Measurements from ENCODE around the gene AMPH. TPM values are rescaled to one million over a fixed set of nuclear protein-coding genes. Genes with fewer than 3 reads are reported as not detected.

AMPH gene
- total RNA-seq, 1 experiment from 2014 or later, result not detected

DNA sequence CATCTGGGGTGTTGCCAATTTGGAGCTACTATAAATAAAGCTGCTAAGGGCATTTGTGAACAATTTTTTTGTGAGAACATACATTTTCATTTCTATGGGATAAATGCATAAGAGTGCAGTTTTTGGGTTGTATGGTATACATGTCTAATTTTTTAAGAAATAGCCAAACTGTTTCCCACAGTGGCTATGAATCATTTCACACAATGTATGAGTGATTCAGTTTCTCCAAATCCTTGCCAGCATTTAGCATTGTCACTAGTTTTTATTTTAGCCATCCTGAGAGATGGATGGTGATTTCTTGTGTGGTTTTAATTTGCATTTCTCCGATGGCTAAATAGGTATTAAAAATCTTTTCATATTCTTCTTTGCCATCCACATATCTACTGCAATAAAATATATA, 105.3 kb downstream of the AMPH start:
- CTCF ChIA-PET, result no interaction called here

DNA sequence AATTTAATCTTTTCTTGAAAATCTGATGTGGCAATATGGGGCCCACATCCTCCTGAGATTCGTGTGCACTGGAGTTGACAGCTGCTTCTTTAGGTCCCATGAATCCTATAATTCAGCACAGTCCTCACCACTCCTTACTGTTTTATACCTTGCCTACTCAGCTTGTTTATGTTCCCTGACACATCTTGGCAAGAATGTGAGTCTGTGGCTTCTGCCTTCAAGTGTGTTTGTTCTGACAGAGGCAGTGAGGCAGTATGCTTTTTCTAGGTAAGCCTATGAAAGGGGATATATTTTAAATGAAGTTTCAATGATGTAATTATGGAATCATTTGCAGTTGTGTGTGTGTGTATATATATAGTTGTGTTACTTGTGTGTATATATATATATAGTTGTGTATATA, 106.4 kb downstream of the AMPH start:
- no TSS peak for BruUV-seq (replicated peaks)
- peaks cover 27% of the 10 kb centered on the region for H3K27me3 ChIP-seq (ENCODE audit: insufficient read depth, low read length)
- H3K9ac ChIP-seq (ENCODE audit: low read length), result no peak overlapping the region
- intact Hi-C loops (cut with micrococcal nuclease), result no loop called here
- H3K9me3 ChIP-seq (ENCODE audit: control insufficient read depth in 1 of 2, insufficient read depth in 1 of 2, low read depth in 1 of 2, low read length in 2 of 2), result no peaks in the 10 kb centered on the region
- no peak for ATAC-seq
- RAD21 ChIA-PET (ENCODE audit: low non-redundant PET in 1 of 2, low total read pairs in 2 of 2, uncharacterized antibody in 2 of 2, unreplicated experiment in 2 of 2), result no interaction called here
- H2AFZ ChIP-seq (ENCODE audit: low read depth, low read length, poor library complexity, severe bottlenecking), result no peak overlapping the region
- POLR2A ChIA-PET, result no interaction called here
- H3K9me2 ChIP-seq (ENCODE audit: insufficient read depth), result no peaks in the 10 kb centered on the region
- CTCF ChIA-PET, result no interaction called here
- no peaks in the 10 kb centered on the region for H3K79me2 ChIP-seq (ENCODE audit: insufficient read depth, low read length)
- no peak overlapping the region for H3K27ac ChIP-seq (ENCODE audit: low read depth, low read length)
- no peak for DNase-seq (ENCODE audit: low read depth, low spot score)
- H3K4me1 ChIP-seq (ENCODE audit: control insufficient read depth in 1 of 2, insufficient read depth in 2 of 2, low read length in 2 of 2), result no peaks in the 10 kb centered on the region
- H3K36me3 ChIP-seq (ENCODE audit: control insufficient read depth in 1 of 2, insufficient read depth in 2 of 2, low read length in 2 of 2), result no peaks in the 10 kb centered on the region
- no peak overlapping the region for H3K4me2 ChIP-seq (ENCODE audit: low read length)
- H4K20me1 ChIP-seq (ENCODE audit: insufficient read depth), result no peaks in the 10 kb centered on the region
- no peak overlapping the region for H3K4me3 ChIP-seq (replicated peaks in 1 of 2; ENCODE audit: low read depth in 1 of 2, low read length in 2 of 2)
- TF ChIP-seq TCF7L2 (IDR thresholded peaks at IDR 0.05; ENCODE audit: borderline replicate concordance, extremely low read depth, insufficient read depth, insufficient read length) (no peak), JUND (IDR thresholded peaks at IDR 0.05) (no peak), EGR1 (IDR thresholded peaks at IDR 0.05; ENCODE audit: low read depth) (no peak), POLR2A (IDR thresholded peaks at IDR 0.05; ENCODE audit: borderline replicate concordance, extremely low read depth, insufficient read depth, insufficient read length) (no peak), YY1 (IDR thresholded peaks at IDR 0.05; ENCODE audit: extremely low read depth, insufficient replicate concordance, low read depth, low read length) (no peak), CEBPB (IDR thresholded peaks at IDR 0.05; ENCODE audit: low read depth) (no peak), CBX3 (IDR thresholded peaks at IDR 0.05; ENCODE audit: low read depth) (no peak), ZNF274 (IDR thresholded peaks at IDR 0.05; ENCODE audit: low read depth, low read length) (no peak)
- TF ChIP-seq, protein P1, sequence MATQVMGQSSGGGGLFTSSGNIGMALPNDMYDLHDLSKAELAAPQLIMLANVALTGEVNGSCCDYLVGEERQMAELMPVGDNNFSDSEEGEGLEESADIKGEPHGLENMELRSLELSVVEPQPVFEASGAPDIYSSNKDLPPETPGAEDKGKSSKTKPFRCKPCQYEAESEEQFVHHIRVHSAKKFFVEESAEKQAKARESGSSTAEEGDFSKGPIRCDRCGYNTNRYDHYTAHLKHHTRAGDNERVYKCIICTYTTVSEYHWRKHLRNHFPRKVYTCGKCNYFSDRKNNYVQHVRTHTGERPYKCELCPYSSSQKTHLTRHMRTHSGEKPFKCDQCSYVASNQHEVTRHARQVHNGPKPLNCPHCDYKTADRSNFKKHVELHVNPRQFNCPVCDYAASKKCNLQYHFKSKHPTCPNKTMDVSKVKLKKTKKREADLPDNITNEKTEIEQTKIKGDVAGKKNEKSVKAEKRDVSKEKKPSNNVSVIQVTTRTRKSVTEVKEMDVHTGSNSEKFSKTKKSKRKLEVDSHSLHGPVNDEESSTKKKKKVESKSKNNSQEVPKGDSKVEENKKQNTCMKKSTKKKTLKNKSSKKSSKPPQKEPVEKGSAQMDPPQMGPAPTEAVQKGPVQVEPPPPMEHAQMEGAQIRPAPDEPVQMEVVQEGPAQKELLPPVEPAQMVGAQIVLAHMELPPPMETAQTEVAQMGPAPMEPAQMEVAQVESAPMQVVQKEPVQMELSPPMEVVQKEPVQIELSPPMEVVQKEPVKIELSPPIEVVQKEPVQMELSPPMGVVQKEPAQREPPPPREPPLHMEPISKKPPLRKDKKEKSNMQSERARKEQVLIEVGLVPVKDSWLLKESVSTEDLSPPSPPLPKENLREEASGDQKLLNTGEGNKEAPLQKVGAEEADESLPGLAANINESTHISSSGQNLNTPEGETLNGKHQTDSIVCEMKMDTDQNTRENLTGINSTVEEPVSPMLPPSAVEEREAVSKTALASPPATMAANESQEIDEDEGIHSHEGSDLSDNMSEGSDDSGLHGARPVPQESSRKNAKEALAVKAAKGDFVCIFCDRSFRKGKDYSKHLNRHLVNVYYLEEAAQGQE (IDR thresholded peaks at IDR 0.05; ENCODE audit: low read depth), result no peak
- TF ChIP-seq, protein P2, sequence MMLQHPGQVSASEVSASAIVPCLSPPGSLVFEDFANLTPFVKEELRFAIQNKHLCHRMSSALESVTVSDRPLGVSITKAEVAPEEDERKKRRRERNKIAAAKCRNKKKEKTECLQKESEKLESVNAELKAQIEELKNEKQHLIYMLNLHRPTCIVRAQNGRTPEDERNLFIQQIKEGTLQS (IDR thresholded peaks at IDR 0.05), result no peak

More for the DNA sequence above, 105.3 kb downstream of the AMPH start:
- no peak for TF ChIP-seq JUND (IDR thresholded peaks at IDR 0.05)
- TF ChIP-seq, protein P3, sequence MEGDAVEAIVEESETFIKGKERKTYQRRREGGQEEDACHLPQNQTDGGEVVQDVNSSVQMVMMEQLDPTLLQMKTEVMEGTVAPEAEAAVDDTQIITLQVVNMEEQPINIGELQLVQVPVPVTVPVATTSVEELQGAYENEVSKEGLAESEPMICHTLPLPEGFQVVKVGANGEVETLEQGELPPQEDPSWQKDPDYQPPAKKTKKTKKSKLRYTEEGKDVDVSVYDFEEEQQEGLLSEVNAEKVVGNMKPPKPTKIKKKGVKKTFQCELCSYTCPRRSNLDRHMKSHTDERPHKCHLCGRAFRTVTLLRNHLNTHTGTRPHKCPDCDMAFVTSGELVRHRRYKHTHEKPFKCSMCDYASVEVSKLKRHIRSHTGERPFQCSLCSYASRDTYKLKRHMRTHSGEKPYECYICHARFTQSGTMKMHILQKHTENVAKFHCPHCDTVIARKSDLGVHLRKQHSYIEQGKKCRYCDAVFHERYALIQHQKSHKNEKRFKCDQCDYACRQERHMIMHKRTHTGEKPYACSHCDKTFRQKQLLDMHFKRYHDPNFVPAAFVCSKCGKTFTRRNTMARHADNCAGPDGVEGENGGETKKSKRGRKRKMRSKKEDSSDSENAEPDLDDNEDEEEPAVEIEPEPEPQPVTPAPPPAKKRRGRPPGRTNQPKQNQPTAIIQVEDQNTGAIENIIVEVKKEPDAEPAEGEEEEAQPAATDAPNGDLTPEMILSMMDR (IDR thresholded peaks at IDR 0.05 in 2 of 3, conservative IDR thresholded peaks at IDR 0.05 in 1 of 3; ENCODE audit: borderline replicate concordance in 1 of 3, insufficient read depth in 1 of 3, low read depth in 2 of 3, low read length in 2 of 3), result no peak
- TF ChIP-seq TCF7L2 (IDR thresholded peaks at IDR 0.05; ENCODE audit: borderline replicate concordance, extremely low read depth, insufficient read depth, insufficient read length), result no peak
- no peak for TF ChIP-seq POLR2AphosphoS5 (IDR thresholded peaks at IDR 0.05; ENCODE audit: low read depth, low read length)
- TF ChIP-seq ZNF274 (IDR thresholded peaks at IDR 0.05; ENCODE audit: low read depth, low read length), result no peak
- TF ChIP-seq POLR2A (IDR thresholded peaks at IDR 0.05; ENCODE audit: borderline replicate concordance, extremely low read depth, insufficient read depth, insufficient read length), result no peak
- no peak for TF ChIP-seq SP1 (IDR thresholded peaks at IDR 0.05; ENCODE audit: low read depth)
- TF ChIP-seq RAD21 (IDR thresholded peaks at IDR 0.05; ENCODE audit: low read depth), result no peak
- no peak for TF ChIP-seq ELF1 (IDR thresholded peaks at IDR 0.05; ENCODE audit: borderline replicate concordance, low read depth)
- TF ChIP-seq ZFX (IDR thresholded peaks at IDR 0.05), result no peak
- Histone ChIP-seq H4K20me1 (ENCODE audit: insufficient read depth) (no peaks in the 10 kb centered on the region), H3K4me2 (ENCODE audit: low read length) (no peak overlapping the region), H3K4me3 (replicated peaks in 1 of 2; ENCODE audit: low read depth in 1 of 2, low read length in 2 of 2) (no peak overlapping the region), H2AFZ (ENCODE audit: low read depth, low read length, poor library complexity, severe bottlenecking) (no peak overlapping the region), H3K27me3 (ENCODE audit: insufficient read depth, low read length) (peaks cover 37% of the 10 kb centered on the region), H3K27ac (ENCODE audit: low read depth, low read length) (no peak overlapping the region), H3K36me3 (ENCODE audit: control insufficient read depth in 1 of 2, insufficient read depth in 2 of 2, low read length in 2 of 2) (no peaks in the 10 kb centered on the region), H3K9me2 (ENCODE audit: insufficient read depth) (no peaks in the 10 kb centered on the region), H3K9me3 (ENCODE audit: control insufficient read depth in 1 of 2, insufficient read depth in 1 of 2, low read depth in 1 of 2, low read length in 2 of 2) (no peaks in the 10 kb centered on the region), H3K4me1 (ENCODE audit: control insufficient read depth in 1 of 2, insufficient read depth in 2 of 2, low read length in 2 of 2) (no peaks in the 10 kb centered on the region), H3K9ac (ENCODE audit: low read length) (no peak overlapping the region), H3K79me2 (ENCODE audit: insufficient read depth, low read length) (no peaks in the 10 kb centered on the region)
- intact Hi-C loops (cut with micrococcal nuclease), result no loop called here
- DNase-seq (ENCODE audit: low read depth, low spot score), result no peak
- POLR2A ChIA-PET, result no interaction called here
- BruUV-seq (replicated peaks), result no TSS peak
- ATAC-seq, result no peak
- RAD21 ChIA-PET (ENCODE audit: low non-redundant PET in 1 of 2, low total read pairs in 2 of 2, uncharacterized antibody in 2 of 2, unreplicated experiment in 2 of 2), result interaction anchor here in 1 of 2 experiments (0.6 kb wide), 1 partner anchor 886 kb away, joined by 7 read pairs; no protein-coding TSS in a partner anchor

All from HCT116 (cell line).